ENCODE data around the gene MORN5.

DNA sequence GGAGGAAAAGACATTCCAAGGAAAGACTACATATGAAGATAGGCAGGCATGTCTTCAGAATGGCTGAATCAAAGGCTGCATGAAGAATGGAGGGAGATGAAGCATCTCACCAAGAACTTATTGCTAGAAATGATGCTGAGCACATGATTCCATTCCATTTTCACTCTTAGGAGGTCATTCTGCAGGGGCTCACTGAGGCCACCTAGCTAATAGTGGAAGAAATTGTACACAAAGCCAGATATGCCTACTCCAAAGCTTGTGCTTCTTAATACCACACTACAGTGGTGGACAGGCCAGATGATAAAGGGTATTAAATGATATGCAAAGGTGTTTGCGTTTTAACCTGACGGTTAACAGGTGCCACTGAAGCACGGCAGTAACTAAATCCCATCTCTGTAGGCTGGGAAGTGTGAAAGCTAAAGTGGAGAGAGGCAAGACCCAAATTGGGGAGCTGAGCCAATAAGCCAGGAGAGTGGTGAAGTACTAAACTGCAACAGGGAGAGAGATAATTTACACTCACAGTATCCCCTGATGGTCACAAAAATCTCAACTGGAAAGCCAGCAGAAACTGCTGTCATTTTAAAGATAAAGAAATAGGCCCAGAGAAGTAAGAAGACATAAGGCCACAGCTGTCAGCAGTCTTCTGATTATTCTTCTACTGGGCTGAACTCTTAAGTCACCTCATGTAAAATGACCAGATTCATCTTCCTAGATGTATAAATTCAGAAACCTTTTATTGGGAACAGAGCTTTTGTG lies 14.7 kb upstream of the MORN5 start:
- TF ChIP-seq, protein P1, sequence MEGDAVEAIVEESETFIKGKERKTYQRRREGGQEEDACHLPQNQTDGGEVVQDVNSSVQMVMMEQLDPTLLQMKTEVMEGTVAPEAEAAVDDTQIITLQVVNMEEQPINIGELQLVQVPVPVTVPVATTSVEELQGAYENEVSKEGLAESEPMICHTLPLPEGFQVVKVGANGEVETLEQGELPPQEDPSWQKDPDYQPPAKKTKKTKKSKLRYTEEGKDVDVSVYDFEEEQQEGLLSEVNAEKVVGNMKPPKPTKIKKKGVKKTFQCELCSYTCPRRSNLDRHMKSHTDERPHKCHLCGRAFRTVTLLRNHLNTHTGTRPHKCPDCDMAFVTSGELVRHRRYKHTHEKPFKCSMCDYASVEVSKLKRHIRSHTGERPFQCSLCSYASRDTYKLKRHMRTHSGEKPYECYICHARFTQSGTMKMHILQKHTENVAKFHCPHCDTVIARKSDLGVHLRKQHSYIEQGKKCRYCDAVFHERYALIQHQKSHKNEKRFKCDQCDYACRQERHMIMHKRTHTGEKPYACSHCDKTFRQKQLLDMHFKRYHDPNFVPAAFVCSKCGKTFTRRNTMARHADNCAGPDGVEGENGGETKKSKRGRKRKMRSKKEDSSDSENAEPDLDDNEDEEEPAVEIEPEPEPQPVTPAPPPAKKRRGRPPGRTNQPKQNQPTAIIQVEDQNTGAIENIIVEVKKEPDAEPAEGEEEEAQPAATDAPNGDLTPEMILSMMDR (IDR thresholded peaks at IDR 0.05), result no peak
- TF ChIP-seq POLR2AphosphoS5 (IDR thresholded peaks at IDR 0.05), result no peak
